Thymus (tissue), 14 donors: ENCODE data around the gene SLC35C1. TPM values are rescaled to one million over a fixed set of nuclear protein-coding genes. Genes with fewer than 3 reads are reported as not detected.
A peak's percentile ranks its signal among the peaks of the same experiment; 100 is the strongest.

Experiments
- DNase-seq, 9 donors: peaks; one replicate each; pipeline ENCODE4 v3.0.0-alpha.2; 2013; ENCODE audit warnings: low spot score in 9 of 9, low read depth in 6 of 9, missing footprints in 1 of 9
- H3K27ac ChIP-seq, 2 donors: one replicate each; pipeline ENCODE4 v1.5.1; 2013; ENCODE audit warnings: control low read depth in 1 of 2, low read depth in 1 of 2, low read length in 1 of 2, mild to moderate bottlenecking in 1 of 2, moderate library complexity in 1 of 2
- H3K27me3 ChIP-seq, 2 donors: one replicate each; pipeline ENCODE4 v1.5.1; 2013; ENCODE audit warnings: low read length in 1 of 2; ENCODE audit not compliant: control insufficient read depth in 2 of 2, insufficient read depth in 1 of 2
- H3K36me3 ChIP-seq, 2 donors: one replicate each; pipeline ENCODE4 v1.5.1; 2013; ENCODE audit warnings: low read length in 1 of 2, mild to moderate bottlenecking in 1 of 2, moderate library complexity in 1 of 2; ENCODE audit not compliant: control insufficient read depth in 2 of 2, insufficient read depth in 2 of 2
- H3K4me1 ChIP-seq, 2 donors: one replicate each; pipeline ENCODE4 v1.5.1; 2013; ENCODE audit warnings: low read length in 2 of 2; ENCODE audit not compliant: control insufficient read depth in 2 of 2, insufficient read depth in 2 of 2
- H3K4me3 ChIP-seq, 2 donors: one replicate each; pipeline ENCODE4 v1.5.1; 2013; ENCODE audit warnings: low read length in 2 of 2, control low read depth in 1 of 2, mild to moderate bottlenecking in 1 of 2
- H3K9me3 ChIP-seq, 2 donors: one replicate each; pipeline ENCODE4 v1.5.1; 2013; ENCODE audit warnings: low read length in 1 of 2, mild to moderate bottlenecking in 1 of 2; ENCODE audit not compliant: control insufficient read depth in 2 of 2, insufficient read depth in 1 of 2
- WGBS: extraction: QIAGEN DNeasy Blood & Tissue Kit; methylation state at CpG from one replicate; pipeline ENCODE4 v1.1.7; 2013; 5-methylcytosine and 5-hydroxymethylcytosine counted together
- long read RNA-seq, 10 donors: transcript quantifications; one replicate each; lab custom pipeline, GENCODE V29; 2026
- polyA plus RNA-seq: library from polyadenylated mRNA; stranded (reverse); fragments of 200-250 nt; gene quantifications from one replicate; pipeline ENCODE4 v1.2.3, GENCODE V29; 2013
- total RNA-seq: library from RNA; stranded (reverse); fragments of 120-200 nt; gene quantifications from one replicate; pipeline ENCODE4 v1.2.4, GENCODE V29; 2013
- donor health status: healthy.

The SLC35C1 gene
- 0.99 TPM for total RNA-seq
- polyA plus RNA-seq, result 7.3 TPM
- long read RNA-seq, donor 1, result 0 reads
- long read RNA-seq, donor 2, result 0 reads
- long read RNA-seq, donor 3, full-length matches to known transcripts, result 4 of 4 reads
- long read RNA-seq, donor 3, partial matches to known transcripts, result 0 of 4 reads
- long read RNA-seq, donor 3, other reads (novel, unspliced or antisense), result 0 of 4 reads
- long read RNA-seq, donor 4, full-length matches to known transcripts, result 1 of 1 reads
- long read RNA-seq, donor 4, partial matches to known transcripts, result 0 of 1 reads
- long read RNA-seq, donor 4, other reads (novel, unspliced or antisense), result 0 of 1 reads
- long read RNA-seq, donor 5, full-length matches to known transcripts, result 3 of 14 reads
- long read RNA-seq, donor 5, partial matches to known transcripts, result 11 of 14 reads
- long read RNA-seq, donor 5, other reads (novel, unspliced or antisense), result 0 of 14 reads
- long read RNA-seq, donor 6, full-length matches to known transcripts, result 3 of 3 reads
- long read RNA-seq, donor 6, partial matches to known transcripts, result 0 of 3 reads
- long read RNA-seq, donor 6, other reads (novel, unspliced or antisense), result 0 of 3 reads
- long read RNA-seq, donor 7, full-length matches to known transcripts, result 2 of 2 reads
- long read RNA-seq, donor 7, partial matches to known transcripts, result 0 of 2 reads
- long read RNA-seq, donor 7, other reads (novel, unspliced or antisense), result 0 of 2 reads
- long read RNA-seq, donor 8, full-length matches to known transcripts, result 1 of 1 reads
- long read RNA-seq, donor 8, partial matches to known transcripts, result 0 of 1 reads
- long read RNA-seq, donor 8, other reads (novel, unspliced or antisense), result 0 of 1 reads
- long read RNA-seq, donor 9, full-length matches to known transcripts, result 3 of 3 reads
- long read RNA-seq, donor 9, partial matches to known transcripts, result 0 of 3 reads
- long read RNA-seq, donor 9, other reads (novel, unspliced or antisense), result 0 of 3 reads
- long read RNA-seq, donor 10, full-length matches to known transcripts, result 1 of 1 reads
- long read RNA-seq, donor 10, partial matches to known transcripts, result 0 of 1 reads
- long read RNA-seq, donor 10, other reads (novel, unspliced or antisense), result 0 of 1 reads

DNA sequence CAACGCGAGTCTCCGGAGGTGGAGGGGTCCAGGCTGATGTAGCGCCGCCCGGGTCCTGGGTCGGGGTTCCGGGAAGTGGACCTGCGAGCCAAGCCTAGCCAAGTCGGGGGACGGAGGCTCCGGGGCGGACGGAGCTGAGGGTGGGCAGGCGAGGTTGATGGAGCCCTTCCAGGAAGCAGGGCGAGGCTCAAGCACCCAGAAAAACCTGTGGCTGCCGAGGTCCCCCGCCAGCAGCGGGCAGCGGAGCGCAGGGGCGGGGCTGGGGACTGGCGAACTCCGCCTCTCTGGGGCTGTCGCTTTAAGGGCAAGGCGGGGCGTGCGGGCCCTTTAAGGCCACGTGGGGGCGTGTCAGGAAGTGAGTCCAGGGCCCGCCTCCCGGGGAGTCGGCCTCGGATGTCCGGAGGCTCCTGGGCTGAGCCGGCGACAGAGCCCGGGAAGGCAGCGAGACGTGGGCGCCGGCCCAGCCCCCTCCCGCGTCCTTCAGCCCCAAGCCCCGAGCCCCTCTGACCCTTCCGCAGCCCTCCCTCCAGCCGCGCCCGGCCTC is at the start of gene SLC35C1:
SLC35C1 (plus strand) TSS at position 389 of the 544 bp plus-strand sequence. CDS start 653 bp downstream, outside the sequence.
- WGBS, result under 1% methylated on average over 49 of the region's 49 CpGs
- peak; percentile 72 to 97 (median 92) for DNase-seq
- H3K4me3 ChIP-seq, result peak within 1 kb of the TSS; percentile 82 to 87
- peaks cover 0 to 3% of the 10 kb centered on the region in 2 donors for H3K36me3 ChIP-seq
- H3K9me3 ChIP-seq, result no peaks in the 10 kb centered on the region
- H3K27me3 ChIP-seq, result peaks cover 0 to 28% of the 10 kb centered on the region in 2 donors
- H3K4me1 ChIP-seq, result peaks cover 19 to 28% of the 10 kb centered on the region in 2 donors
- H3K27ac ChIP-seq, result peak within 1 kb of the TSS; percentile 41 to 90

DNA sequence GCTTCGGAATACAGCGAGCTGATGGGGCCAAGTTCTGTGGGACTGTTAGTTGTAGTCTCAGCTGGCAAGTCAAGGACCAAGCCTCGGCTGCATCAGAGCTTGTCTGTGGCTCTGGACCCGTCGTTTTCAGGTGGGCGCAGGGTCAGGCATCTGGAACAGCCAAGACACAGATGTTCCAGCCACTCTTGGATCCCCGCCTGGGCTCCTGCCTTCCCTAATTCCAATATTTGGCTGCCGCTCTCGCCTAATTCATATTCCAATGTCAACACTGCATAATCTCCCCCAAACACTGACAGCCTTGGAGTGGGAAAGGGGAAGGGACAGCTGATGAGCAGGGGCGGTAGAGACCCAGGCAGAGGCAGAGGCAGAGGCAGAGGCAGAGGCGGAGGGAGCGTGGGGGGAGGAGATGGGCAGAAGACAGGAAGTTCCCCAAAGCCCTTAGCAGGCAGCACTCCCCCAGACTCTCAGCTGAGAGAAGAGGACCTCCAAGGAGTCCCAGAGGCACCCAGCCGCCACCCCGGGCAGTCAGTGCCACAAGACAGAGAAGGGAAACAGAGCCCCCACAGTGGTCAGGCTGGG is 49.6 kb upstream of the SLC35C1 start:
- no peak overlapping the region for H3K27ac ChIP-seq
- DNase-seq, result no peak
- H3K4me1 ChIP-seq, result no peaks in the 10 kb centered on the region
- peaks cover 0 to 12% of the 10 kb centered on the region in 2 donors for H3K27me3 ChIP-seq
- H3K9me3 ChIP-seq, result no peaks in the 10 kb centered on the region
- H3K36me3 ChIP-seq, result no peaks in the 10 kb centered on the region
- 71% methylated on average over 14 of the region's 14 CpGs for WGBS
- no peak overlapping the region for H3K4me3 ChIP-seq

DNA sequence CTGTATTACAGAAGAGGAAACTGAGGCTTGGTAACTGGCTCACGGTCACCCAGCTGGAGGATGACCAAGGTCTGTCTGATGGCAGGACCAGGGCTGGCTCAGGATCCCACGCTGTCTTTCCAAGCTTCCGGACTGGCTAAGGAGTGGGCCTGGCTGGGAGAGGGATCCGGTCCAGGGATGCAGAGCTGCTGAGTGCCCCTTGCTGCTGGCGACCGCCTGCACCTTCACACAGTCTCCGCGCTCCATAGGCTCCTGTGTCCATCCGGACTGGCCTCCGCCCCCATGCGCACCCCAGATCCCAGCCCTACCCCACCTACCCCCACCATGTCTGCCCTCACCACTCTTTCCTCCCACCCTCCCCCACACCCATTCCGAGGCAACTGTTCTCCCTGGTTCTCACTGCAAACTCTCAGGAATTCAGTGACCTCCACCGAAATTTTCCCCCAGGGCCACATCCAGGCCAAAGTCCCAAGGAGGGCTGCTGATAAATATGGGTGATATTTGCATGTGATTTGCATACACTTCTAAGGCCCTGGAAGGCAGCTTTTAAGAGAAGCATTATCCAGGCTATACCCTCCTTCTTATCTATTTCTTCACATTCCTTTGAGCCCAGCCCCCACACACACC is 48.5 kb upstream of the SLC35C1 start:
- DNase-seq, result no peak
- no peaks in the 10 kb centered on the region for H3K36me3 ChIP-seq

DNA sequence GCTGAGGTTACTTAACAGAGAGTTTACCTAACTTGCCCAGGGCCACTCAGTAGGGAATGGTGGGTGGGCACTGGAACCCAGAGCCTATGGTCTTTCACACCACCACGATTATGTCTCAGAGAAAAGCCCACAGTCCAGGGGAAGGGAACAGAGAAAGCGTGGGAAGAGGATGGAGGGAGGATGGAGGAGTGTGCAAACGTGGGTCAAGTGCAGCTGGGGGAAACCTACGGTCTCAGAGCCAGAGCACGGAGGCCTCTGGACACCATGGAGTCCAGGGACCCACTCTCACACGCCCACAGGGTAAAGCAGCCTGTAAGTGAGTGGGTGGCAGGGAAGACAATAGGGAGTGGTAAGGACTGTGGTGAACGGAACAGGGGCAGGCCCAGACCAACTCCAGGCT is 47.3 kb upstream of the SLC35C1 start:
- H3K27ac ChIP-seq, result no peak overlapping the region
- H3K27me3 ChIP-seq, result peaks cover 0 to 6% of the 10 kb centered on the region in 2 donors
- 87% methylated on average over 7 of the region's 7 CpGs for WGBS
- H3K4me3 ChIP-seq, result no peak overlapping the region
- H3K4me1 ChIP-seq, result no peaks in the 10 kb centered on the region
- no peaks in the 10 kb centered on the region for H3K9me3 ChIP-seq
- no peaks in the 10 kb centered on the region for H3K36me3 ChIP-seq
- DNase-seq, result no peak

More for the DNA sequence above, 48.5 kb upstream of the SLC35C1 start:
- Histone ChIP-seq H3K4me3 (no peak overlapping the region), H3K27me3 (peaks cover 0 to 6% of the 10 kb centered on the region in 2 donors), H3K4me1 (no peaks in the 10 kb centered on the region), H3K27ac (no peak overlapping the region), H3K9me3 (no peaks in the 10 kb centered on the region)
- WGBS, result 89% methylated on average over 13 of the region's 13 CpGs

DNA sequence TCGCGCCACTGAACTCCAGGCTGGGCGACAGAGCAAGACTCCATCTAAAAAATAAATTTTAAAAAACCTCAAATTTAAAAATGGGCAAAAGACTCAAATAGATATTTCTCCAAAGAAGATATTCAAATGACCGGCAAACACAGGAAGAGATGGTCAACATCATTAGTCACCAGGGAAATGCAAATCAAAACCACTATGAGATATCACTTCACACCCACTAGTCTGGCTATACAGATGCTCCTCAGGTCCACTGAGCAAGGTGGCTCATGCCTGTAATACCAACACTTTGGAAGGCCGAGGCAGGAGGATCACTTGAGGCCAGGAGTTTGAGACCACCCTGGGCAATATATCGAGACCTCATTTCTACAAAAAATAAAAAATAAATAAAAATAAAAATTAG is 43.3 kb upstream of the SLC35C1 start:
- no peaks in the 10 kb centered on the region for H3K9me3 ChIP-seq
- no peaks in the 10 kb centered on the region for H3K27me3 ChIP-seq
- H3K27ac ChIP-seq, result no peak overlapping the region
- no peak overlapping the region for H3K4me3 ChIP-seq
- no peaks in the 10 kb centered on the region for H3K36me3 ChIP-seq
- no peak for DNase-seq
- whole genome bisulfite sequencing, result 91% methylated on average over 6 of the region's 6 CpGs
- H3K4me1 ChIP-seq, result no peaks in the 10 kb centered on the region

DNA sequence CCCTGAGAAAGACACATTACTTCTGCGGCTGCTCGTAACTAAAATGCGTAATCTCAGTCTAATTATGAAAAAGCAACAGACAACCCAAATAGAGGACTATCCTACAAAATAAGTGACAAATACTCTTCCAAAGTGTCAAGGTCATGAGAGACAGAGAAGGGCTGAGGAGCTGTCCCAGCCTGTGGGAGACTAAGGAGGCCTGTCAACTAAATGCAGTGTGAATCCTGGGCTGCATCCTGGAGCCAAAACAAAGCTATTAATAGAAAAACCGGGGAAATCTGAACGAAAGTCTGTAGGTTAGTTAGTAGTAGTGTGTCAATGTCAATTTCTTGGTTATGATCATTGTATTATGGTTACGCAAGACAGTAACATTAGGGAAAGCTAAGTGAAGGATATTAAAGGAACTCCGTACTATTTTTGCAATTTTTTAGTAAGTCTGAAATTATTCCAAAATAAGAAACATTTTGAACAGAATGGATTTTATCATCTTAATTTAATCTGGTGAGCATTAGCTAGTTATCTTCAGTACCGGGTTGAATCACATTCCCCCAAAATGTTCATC is 39.8 kb upstream of the SLC35C1 start:
- WGBS, result 89% methylated on average over 8 of the region's 8 CpGs
- Histone ChIP-seq H3K4me3 (no peak overlapping the region), H3K4me1 (no peaks in the 10 kb centered on the region), H3K9me3 (no peaks in the 10 kb centered on the region), H3K36me3 (no peaks in the 10 kb centered on the region), H3K27me3 (peaks cover 0 to 2% of the 10 kb centered on the region in 2 donors), H3K27ac (no peak overlapping the region)
- no peak for DNase-seq

DNA sequence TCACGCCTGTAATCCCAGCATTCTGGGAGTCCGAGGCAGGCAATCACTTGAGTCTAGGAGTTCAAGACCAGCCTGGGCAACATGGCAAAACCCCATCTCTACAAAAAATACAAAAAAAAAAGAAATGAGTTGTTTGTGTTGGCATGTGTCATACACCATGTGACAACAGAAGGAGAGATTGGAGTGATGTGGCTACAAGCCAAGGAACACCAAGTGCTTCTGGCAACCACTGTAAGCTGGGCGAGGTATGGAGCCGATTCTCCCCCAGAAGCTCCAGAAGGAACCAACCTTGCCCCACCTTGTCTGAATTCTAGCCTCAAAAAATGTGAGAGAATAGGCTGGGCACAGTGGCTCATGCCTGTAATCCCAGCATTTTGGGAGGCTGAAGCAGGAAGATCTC is 39.1 kb upstream of the SLC35C1 start:
- no peak overlapping the region for H3K27ac ChIP-seq
- no peaks in the 10 kb centered on the region for H3K36me3 ChIP-seq
- no peak overlapping the region for H3K4me3 ChIP-seq
- 93% methylated on average over 4 of the region's 4 CpGs for WGBS
- no peaks in the 10 kb centered on the region for H3K9me3 ChIP-seq
- no peaks in the 10 kb centered on the region for H3K4me1 ChIP-seq
- H3K27me3 ChIP-seq, result peaks cover 0 to 2% of the 10 kb centered on the region in 2 donors
- no peak for DNase-seq

DNA sequence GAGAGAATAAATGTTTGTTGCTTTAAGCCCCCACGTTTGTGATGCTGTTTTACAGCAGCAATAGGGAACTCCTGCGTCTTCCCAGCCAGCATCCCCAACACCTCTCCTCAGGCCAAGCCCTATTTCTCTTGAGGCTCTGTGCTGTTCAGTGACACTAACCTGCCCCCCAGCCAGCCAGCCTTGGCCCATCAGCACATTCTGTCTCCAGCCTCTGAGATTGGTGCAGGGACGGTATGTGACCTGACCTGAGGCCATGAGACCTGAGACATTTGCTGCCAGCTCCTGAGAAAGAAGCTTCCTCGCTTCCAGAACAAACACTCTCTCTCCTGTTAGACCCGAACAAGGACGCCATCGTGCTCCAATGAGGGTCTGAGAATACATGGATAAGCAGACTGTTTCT is 38.5 kb upstream of the SLC35C1 start:
- Histone ChIP-seq H3K9me3 (peaks cover 0 to 3% of the 10 kb centered on the region in 2 donors), H3K36me3 (no peaks in the 10 kb centered on the region), H3K4me1 (peaks cover 0 to 4% of the 10 kb centered on the region in 2 donors), H3K27me3 (peaks cover 0 to 2% of the 10 kb centered on the region in 2 donors), H3K27ac (no peak overlapping the region), H3K4me3 (no peak overlapping the region)
- WGBS, result 73% methylated on average over 7 of the region's 7 CpGs
- DNase-seq, result no peak
